CMK (cell line): ENCODE measurements around the gene SLC22A2.

ENCODE experiments used
- DNase-seq: peaks from one replicate; pipeline ENCODE4 v3.0.0-alpha.2; 2010; ENCODE audit warnings: low read depth

Gene SLC22A2

DNA sequence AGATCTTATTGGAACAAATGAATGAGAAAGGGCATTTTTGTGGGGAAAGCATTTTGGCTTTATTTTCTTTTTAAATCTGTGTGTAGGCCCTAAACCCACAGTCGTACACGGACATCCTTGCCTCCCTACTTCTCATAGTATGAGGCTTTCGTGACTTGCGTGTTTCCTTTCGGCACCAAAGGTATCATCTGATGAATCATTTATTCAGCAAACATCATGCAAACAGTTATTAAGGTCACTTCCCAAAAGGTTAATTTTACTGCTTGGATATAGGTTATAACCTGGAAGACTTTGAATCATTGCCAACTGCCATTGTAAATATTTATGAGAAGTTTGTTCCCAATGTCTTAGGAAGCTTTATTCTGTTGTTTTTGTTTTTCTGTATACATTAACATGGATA lies 15.1 kb upstream of the SLC22A2 start:
- no peak for DNase-seq

DNA sequence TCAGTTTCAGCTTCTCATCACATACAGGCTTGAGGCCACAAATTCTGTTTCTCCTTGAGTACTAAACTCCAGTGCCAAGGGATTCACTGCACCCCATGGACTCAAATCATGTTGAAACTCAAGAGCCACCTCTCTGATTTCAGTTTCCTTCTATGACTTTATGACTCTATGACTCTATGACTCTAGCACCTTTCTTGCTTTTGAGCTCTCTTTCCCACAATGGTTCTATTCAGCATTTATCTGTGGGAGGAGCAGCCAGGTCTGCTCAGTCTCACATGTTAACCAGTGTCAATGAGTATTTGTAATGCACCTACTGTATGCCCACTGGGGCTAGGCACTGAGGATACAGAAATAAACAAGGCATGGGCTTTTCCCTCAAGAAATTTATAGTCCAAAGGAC lies 14.6 kb upstream of the SLC22A2 start:
- no peak for DNase-seq

DNA sequence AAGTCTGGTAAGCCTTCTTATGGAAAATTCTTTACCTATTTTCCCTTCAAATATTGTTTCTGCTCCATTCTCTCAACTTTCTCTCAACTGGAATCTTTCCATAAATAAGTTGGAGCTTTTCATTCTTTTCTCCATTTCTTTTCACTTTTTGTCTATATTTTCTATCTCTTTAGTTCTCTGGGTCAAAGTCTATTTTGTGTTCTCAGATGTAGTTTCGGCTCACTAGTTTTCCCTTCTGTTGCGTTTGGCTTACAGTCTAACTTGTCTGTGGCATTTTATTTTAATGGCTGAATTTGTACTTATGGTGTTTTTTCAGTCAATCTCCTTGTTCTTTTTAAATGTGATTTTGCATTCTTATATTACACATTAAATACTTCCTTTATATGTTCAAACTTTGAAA lies 14.1 kb upstream of the SLC22A2 start:
- DNase-seq = no peak

DNA sequence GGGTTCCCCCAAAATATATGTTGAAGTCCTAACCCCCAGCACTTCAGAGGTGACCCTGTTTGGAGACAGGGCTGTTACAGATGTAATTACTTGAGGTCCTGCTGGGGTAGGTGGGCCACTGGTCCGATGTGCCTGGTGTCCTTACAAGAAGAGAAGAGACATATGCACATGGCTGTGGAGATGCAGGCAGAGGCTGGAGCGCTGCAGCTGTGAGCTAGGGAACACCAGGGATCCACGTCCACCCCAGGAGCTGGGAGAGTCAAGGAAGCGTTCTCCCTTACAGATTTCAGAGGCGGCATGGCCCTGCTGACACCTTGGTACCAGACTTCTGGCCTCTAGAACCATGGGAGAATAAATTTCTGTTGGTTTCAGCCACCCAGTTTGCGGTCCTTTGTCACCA lies 11.7 kb upstream of the SLC22A2 start:
- no peak for DNase-seq

DNA sequence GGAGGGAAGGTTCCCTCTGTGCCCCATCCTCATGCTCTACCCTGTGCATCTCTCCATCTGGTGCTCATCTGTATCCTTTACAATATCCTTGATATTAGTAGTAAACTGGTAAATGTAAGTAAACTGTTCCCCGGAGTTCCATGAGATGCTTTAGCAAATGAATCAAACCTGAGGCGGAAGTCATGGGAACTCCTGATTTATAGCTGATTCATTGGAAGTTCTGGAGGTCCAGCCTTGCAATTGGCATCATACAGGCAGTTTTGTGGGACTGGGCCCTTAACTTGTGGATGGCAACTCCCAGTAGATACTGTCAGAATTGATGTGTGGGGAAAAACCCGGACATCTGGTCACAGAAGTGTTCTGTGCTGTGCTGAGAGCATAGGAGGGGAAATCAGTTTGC lies 11.2 kb upstream of the SLC22A2 start:
- DNase-seq = no peak

DNA sequence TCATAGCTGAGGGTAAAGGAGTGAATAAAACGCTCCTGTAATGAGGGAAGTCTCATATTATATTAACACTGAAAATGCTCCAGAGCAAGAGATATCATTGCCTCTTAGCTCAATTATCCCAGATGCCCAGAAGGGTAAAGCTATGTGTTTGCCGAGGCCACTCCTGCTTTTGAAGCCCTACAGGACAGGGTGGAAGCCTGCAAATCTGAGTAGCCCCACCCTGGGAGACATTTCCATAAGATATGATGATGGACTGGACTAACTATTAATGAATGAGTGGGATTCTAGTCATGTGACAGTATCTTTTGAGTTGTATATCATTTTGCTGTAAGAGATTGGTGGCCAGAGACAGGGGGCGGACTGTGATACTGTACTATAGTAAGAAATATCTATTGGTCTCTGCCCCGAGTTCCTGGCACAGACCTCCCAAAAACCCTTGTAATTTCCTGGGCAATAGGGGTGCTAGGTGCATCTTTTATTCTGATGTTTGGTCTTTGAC lies 10.5 kb upstream of the SLC22A2 start:
- DNase-seq = no peak

DNA sequence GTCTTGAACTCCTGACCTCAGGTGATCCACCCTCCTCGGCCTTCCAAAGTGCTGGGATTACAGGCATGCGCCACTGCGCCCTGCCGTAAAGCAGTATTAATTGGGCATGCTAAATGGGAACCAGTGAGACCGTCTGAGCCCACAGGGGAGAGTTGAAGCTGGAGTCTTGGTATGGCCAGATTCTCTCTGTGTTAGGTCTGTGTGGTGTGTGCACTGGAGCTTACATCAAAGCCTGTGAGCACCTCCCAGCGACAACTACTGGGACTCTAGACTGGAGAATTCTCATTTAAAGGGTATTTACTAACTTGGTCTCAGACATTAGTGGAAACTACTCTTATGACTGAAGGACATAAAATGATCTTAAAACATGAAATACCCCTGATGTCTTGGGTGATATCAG lies 8.5 kb upstream of the SLC22A2 start:
- DNase-seq = no peak

DNA sequence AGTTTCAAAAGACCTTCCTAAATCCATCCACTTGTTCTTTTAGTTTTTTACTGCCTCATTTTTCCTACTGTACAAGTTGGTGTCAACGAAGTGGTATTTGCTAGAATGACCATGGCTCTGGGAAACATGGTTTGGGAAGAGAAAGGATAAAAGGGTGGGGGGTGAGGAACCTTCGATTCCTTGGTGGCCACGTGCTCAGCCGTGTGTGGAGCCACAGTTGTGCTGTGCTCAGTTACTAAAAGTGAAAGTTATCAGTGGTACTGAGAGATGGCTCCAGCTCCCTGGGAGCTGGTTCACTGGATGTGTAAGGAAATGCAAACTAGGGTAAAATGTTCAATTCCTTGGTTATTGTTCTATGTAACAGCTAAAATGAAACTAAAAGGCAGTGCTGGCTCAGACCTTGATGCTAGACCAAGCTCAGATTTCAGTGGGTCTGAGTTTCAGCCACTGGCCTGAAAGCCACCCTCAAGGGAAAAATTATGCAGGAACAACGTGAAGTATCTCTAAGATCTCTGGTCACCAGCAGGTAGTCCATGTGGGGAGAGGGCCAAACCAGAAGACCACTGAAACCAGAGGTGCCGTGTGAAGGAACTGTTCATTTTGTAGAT lies 7.4 kb upstream of the SLC22A2 start:
- DNase-seq = no peak

DNA sequence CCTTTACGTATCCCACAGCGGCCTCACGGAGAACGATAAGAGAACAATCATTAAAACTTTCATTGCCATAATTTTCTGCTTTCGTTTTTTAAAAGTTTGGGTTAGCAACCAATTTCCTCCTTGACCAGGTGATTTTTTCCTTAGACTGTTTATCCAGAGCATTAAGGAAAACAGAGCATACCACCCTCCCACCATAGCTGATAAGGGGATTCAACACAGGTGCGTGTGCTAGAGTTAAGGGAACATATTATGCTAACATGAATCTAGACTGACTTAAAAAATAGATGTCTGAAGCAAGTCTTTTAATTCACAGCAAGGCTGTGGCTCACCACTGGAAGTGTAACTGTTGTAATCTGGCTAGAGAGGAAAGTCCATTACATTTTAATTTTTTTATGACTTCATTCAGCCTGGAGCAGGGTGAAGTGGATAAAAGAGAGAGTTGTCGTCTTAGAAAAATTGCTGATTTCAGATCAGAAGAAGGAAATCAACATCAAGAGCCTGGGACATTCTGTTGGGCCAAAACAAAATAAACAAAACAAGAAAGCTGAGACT lies 5.5 kb upstream of the SLC22A2 start:
- no peak for DNase-seq

DNA sequence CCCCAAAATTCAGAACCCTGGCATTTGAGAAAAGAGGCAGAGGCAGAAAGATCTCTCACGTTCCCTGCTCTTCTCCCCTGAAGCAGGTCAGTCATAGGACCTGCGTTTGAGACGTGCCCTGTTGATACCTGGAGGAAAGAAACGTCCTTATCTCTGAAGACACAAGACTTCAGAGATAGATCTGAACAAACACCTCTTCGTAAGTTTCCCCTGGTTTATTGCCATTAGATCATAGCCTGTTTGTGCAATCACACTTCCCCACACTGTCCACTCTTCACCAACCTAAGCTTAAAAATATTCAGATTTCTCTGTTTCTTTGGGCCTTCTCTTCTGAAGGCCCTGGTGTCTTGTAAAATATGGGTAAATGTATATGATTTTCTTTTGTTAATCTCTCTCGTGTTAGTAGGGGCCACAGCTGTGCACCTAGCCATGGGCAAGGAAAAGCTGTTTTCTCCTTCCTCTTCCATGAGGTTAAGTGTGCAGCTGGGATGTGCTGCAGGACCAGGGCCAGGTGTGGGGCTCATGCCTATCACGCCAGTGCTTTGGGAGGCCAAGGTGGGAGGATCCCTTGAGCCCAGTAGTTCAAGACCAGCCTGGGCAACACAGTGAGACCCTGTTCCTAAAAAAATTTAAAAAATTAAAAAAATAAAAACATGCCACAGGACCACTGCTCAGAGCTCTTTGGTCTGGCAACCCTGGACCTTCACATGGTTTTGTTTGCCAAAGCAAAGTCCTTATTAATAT lies 4.7 kb upstream of the SLC22A2 start:
- no peak for DNase-seq

DNA sequence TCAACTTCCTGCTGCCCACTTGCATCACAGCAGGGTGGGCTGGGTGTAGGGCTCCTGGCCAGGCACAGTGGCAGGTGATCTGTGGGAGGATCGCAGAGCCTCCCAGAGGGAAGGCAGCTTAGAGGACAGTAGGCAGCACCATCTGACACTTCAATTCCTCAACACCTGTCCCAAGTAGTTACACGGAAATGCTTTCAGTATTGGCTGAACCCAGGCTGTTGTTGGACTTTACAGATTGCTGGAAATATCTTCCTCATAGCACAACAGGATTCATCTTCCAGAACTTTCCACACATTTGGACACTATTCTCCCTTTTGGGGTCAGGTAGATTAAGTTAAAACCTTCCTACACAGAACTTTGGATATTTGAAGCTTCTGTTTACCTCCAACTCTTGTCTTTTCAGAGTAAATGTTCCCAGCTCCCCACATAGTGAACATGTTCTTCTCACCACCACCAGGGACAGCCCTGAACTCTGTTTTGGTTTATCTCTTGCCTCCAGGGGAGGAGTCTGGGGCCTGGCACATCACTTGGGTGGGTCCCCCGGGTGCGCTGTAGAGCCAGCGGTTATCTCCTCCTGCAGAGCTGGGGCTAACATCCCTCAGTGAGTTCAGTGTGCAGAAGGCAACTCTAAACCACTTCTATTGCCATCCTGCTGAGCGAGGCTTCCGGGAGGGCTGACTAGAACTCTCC lies 3.5 kb upstream of the SLC22A2 start:
- DNase-seq = peak; percentile 50

DNA sequence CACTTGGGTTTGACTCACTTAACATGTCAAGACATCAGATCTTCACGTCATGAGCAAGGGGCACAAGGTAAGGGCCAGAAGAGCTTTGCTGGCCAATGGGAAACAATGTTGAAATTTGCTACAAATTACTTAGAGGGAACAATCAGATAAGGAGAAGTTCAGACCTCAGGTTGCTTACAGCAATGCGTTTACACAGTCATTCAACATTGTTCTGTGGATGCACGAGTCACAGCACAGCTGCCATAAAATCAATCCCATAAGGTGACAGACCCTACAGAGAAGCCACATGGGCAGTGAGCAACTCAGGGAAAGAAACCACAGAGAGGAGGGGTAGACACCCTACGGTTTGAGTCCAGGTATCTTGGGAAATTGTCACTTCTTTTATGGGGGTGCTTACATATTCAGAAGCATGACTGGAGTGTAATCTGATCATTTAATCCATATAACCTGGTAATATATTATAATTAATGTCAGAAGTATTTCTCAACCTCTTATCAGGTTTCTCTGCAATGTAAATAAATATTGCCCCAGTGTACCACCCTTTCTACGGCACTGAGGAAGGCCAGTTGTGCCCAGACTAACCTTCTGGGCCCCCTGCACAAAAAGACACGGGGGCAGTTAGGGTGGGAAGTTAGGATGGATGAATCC lies 2.3 kb upstream of the SLC22A2 start:
- no peak for DNase-seq

DNA sequence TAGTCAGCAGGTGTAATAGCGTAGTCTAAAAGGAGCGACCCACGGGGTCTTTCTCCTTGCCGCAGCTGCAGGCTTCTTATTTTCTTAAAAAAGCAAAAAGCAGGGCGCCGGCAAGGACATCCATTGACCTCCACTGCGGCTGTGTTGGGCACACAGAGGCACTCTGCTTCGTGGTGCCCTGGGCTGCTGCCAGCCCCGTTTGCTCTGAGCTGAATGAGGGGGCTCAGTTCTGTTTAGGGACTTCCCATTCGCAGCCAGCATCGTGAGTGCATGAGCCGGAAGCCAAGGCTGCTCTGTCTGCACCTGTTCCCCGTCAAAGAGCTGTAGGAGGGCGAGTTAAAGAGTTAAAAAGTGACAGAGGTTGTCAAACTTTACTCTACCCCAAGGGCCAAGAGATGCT lies 1.7 kb upstream of the SLC22A2 start:
- DNase-seq = no peak

DNA sequence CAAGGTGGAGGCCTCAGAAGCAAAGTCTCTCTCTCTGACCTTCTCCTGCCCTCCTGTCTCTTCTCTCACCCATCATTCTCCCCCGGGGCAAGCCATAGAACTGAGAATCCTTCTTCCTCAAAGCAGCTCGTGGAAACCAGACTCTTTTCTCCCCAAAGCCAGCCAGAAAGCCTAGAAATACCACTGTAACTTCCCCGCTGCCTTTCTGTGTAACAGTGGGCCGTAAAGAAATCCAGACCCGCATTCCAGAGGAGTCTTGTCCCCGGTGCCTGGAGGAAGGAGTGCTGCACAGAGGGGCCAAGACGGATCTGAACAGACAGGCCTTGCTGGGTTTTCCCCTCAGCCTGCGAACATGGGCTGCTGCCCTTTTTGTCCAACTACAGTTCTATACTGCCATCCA lies 977 bp upstream of the SLC22A2 start:
- DNase-seq = no peak

DNA sequence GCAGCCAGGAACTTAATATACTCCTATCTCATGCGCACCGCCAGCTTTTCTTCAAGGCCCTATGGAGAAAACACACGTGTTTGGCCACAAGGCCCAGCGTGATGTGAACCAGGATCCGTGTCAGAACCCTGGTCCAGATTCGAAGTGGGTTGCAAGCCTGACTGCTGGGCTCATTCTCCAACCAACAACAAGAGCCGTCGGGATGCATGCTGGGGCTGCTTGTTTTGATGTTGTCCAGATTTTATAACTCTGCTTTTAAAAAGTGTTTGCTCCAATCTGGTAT lies 463 bp upstream of the SLC22A2 start:
- DNase-seq = no peak

DNA sequence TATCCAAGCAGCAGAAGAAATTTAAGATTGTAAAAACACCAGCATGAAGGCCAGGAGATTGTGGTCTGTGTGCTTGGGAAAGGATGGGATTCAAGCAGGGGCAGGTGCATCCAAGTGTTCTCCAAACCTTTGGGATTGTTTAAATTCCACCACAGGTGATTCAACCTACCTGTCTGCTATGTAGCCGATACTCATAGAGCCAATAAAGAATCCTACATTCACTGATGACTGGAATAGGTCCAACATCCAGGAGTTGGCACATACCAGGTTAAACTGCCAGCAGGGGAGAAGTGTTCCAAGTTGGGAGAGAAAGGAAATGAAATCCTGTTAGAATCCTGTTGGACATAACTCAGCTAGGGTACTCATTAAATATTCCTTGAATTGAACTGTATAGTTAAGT lies 2.2 kb downstream of the SLC22A2 start:
- no peak for DNase-seq

DNA sequence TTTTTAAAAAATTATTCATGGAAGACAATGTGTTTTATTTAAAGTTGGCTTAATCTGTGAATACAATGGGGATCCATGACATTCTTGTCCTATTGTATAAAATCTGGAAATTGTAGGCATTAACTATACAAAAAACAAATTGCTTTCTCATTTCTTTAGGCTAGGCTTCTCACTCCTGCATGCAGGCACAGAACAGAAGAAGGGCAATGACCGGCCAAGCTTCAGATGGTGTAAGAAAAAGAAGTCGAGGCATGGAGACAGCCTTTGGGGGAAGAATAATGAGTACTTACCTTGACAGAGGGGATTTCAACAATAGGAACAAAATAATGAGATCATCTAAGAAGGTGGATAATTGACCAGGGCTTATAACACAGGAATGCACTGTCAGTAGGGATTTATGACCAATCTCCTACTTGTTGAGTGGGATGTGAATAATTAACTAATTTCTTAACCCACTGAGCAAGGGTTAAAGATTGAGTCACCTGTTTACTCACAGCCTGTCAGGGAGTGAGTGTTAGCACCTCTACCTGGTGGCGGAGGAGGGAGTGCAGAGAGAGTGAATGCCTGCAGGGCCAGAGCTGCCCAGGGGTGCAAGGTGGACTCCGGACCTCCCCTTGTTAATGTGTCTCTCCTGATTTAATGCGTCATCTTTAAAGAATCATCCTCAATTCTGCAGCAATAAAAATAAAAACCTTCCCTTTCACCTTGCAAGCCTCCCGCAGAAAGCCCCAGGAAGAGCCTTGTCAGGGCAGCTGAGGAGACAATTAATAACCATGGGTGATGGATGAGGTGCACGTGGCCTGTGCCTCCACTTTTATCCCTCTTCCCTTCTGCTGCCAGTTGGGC lies 3.9 kb downstream of the SLC22A2 start:
- DNase-seq = no peak

DNA sequence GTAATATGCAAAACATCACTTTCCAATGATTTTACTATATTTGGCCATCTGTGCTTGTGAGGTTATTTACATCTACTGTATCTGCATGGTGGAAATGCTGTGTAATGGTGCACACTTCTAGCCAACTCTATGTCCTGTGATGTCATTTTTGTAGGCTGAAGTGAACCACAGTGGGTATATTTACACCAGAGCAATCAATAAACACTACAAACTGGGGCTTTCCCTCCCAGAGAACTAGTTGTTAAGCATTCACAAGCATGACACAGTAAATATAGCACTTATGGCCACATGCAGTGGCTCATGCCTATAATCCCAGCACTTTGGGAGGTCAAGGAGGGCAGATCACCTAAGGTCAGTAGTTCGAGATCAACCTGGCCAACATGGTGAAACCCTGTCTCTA lies 4.9 kb downstream of the SLC22A2 start:
- no peak for DNase-seq

DNA sequence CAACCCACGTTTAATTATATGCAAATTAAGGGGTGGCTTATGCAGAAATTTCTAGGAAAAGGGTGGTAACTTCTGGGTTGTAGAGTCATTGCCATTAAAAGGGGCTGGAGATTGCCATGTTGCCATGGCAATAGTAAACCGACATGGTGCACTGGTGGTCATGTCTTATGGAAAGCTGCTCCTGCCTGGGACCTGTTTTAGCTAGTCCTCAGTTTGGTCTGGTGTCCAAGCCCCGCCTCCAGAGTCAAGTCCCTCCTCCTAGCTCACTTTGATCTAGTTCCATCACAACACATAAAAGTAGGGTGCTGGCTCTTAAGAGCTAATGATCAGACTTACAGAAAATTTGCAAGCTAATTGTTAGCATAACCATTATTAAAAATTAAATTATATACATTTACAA lies 5.3 kb downstream of the SLC22A2 start:
- DNase-seq = no peak

DNA sequence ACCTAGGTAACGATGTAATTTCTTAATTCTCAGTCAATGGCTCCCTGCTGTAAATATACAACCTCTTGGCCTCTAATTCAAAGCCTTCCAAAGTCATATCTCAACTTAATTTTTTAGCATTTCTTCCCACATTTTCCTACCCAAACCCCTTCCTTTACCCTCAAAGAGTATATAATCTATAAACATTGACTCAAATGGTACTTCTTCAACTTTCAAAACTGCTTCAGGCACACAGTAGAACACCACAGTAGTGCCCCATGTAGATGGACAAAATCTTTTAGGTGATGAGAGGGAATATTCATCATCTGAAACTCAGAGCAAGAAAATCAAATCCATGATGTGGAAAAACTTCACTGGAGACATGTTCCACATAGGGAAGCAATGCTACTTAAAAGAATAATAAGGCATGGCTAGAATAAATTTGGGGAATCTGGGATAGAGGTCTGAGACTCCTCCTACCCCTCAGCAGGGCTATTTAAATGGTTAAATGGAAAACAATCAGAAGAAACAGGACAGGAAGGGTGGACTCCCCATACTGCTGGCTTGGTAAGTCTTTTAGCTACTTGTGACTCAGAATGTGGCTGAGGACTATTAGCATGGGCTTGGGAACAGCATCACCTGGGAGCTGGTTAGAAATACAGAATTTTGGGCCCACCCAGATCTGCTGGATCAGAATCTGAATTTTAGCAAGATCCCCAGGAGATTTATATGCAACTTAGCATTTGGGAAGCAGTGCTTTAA lies 6.4 kb downstream of the SLC22A2 start:
- DNase-seq = no peak

DNA sequence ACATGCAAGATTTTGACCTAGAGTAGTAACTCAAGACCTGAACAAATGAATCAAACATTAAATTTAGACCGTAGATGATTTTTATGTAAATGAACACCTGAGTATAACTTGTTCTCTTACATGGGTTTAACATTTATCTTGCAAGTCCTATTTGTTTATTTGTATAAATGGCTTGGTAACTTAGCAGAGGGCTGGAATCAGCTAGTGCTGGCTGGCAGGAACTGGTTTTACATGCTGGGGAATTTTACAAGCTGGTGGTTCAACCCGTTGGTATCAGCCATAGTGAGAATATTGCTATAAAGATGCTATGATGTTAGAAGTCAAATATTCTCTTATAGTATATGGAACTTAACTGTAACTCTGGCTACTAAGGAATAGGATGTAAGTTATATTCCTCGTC lies 8.9 kb downstream of the SLC22A2 start:
- DNase-seq = no peak
